SIG-M5 treated with dmso at 0.1 percent for 504 hours (cell line): Measurements from ENCODE around the gene IFITM10.
A peak's percentile ranks its signal among the peaks of the same experiment; 100 is the strongest.

Experiments
- DNase-seq: peaks from one replicate; lab custom pipeline; 2025; ENCODE audit not compliant: unreplicated experiment; lab: John Stamatoyannopoulos, UW

The IFITM10 gene

DNA sequence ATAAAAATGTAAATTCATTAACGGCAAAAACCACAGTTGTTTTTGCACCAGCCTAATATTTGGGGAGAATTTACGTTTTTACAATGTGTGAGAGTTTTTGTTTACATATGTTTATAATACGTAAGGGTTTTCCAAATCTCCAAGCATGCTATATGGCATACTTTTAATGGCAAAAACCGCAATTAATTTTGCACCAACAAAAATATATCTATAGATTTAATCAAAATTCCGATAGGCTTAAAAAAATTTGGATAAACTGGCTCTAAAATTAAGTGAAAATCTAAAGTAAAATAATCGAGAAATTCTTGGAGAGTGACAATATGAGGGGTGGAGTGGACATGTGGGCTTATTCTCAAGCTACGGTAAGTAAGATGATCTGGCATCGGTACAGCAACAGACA is 30.6 kb downstream of the IFITM10 start:
- no peak for DNase-seq

DNA sequence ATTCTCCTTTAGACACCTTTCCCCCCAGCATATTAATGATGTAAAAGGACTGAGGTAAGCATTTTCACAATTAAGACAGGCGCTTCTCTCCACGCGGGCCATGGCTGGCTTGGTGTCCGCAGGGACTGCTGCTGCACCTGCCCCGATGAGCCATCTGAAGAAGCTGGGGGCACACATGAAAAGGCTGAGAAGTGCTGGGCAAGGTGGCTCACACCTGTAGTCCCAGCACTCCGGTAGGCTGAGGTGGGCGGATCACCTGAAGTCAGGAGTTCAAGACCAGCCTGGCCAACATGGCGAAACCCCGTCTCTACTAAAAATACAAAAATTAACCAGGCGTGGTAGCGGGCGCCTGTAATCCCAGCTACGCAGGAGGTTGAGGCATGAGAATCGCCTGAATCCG is 32.1 kb downstream of the IFITM10 start:
- DNase-seq, result no peak

DNA sequence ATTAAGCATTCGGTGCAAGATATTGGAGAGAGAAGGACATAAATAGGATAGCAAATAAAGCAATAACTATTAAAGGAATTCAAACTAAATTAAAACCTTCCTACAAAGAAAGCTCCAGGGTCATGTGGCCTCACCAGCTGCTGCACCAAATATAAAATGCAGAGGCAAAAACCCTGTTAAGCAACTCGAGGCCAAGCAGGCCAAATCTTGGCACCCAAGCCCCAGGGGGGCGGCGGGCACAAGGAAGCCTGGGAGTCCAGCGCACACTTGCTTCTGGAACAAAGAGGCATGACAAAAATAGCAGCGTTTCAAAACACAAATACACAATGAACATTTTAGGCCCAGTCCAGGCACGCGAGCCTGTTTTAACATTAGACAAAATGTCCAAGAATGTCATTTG is 32.6 kb downstream of the IFITM10 start:
- DNase-seq, result no peak

DNA sequence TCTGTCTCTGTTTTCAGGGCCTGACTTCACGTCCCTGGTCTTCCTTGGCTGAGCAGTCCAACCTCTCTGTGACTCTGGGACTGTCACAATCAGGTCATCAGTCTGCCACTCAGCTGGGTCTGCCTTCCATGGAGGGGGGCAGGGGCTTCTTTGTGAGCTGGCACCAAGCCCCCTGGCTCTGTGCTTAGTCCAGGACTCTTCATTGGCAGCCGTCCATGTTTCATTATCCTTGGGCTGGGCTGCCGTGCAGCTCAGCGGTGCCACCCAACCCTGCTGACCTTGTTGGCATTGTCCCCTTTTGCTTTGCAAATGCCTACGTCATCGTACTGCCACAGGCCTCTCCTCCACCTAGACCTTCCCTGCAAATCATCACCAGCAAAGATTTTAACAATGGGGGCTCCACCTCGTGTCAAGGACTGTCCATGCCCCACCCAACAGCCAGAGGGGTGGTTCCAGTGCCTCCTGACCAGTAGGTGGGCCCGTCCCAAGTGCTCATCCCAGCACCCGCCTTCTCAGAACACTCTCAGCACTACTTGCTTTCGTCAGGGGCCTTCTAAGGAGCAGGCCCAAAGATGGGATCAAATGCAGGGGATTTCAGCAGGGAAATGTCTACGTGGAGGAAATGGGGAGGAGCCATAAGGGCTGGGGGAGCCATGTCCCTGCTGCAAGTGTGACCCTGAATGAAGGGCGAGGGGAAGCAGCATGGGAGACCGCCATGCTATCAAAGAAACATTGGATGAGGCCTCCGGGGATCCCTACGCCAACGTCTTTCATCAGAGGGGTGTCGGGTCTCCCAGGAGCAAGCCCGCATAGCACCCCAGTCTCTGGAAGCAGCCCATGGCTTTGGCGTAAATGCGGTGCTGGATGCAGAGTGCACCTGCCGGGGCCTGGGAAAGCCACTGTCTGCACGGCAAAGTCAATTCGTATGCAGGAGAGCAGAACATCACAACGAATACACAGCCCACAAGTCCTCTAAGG is 35.2 kb downstream of the IFITM10 start:
- no peak for DNase-seq

- no peak for DNase-seq
Observed at GRCh38 chr11:1708716-1709115, 41.7 kb downstream of the IFITM10 start.

GRCh38 chr11:1707751-1708150 is 42.6 kb downstream of the IFITM10 start:
- no peak for DNase-seq

DNA sequence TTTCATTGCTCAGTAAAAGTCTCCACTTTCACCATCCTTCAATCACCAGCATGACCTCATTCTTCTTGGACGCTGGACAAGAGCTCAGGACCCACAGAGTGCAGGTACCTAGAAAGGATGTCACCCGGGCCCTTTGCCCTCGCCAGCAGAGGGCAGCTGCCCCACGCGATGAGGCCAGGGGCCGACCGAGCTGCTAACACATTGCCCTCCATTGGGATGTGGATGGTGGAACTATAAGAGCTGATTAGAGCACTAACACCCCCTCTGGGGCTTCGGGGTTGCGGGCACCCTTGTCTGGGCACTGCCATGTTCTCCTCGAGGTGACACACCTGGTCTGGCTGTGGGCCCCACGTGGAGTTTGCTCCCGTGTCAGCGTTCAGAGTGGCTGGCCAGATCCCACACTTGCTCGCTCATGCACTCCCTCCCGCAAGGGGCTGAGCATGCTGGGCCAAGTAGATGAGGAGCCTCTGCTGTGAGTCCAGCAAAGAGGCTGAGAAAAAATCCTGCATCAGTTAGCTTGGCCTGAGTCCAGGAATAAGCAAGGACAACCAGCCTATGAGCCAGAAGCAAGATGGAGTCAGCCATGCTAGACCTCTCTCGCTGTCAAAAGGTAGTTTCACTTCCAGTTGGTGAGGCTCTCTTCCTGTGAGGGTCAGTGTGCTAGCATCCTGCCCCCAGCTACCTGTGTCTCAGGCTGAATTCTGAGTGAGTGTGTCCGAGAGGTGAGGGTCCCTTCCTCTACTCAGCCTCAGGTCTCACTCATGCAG is 43.6 kb downstream of the IFITM10 start:
- DNase-seq, result no peak

DNA sequence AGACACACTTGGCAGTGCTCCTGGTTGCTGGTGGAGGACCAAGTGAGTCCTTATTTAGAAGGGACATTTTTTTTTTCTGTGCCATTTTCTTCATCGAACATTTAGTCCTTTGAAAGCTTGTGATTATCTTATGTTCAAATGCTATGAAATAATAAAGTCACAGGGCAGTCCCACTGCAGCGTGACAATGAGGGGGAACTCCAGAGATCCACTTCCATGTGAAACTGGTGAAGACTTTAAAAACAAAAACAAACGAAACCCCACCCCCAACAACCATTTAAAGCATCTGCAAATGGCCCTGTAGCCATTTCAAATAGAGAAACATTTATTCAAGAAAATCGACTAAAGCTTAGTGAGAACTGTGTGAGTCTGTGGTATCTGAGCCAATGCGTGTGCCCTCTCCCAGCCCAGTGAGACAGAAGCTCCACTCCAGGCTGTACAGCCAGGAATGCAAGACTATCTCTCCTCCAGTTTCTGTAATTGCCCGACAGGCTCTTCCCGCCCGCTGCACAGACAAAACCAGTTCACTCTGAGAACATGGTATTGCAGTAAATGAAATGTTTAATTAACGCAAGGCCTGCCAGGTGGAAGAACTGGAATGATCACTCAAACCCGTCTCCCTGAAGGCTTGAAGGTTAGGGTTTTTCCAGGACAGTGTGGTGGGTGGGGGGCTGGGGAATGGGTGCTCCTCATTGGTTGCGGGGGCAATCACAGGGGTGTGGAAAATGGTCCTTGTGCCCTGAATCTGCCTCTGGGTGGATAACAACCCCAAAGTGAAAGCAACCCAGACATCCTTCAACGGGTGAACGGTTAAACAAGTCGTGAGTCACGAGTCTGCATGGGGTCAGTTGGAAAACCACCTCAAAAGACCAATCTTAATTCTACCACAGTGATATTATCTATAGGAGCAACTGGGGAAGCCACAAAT is 45.0 kb downstream of the IFITM10 start:
- DNase-seq, result peak; percentile 13

- DNase-seq, result no peak
Observed at GRCh38 chr11:1703146-1703545, 47.2 kb downstream of the IFITM10 start.

GRCh38 chr11:1702506-1702905 is 47.9 kb downstream of the IFITM10 start:
- DNase-seq, result no peak

DNA sequence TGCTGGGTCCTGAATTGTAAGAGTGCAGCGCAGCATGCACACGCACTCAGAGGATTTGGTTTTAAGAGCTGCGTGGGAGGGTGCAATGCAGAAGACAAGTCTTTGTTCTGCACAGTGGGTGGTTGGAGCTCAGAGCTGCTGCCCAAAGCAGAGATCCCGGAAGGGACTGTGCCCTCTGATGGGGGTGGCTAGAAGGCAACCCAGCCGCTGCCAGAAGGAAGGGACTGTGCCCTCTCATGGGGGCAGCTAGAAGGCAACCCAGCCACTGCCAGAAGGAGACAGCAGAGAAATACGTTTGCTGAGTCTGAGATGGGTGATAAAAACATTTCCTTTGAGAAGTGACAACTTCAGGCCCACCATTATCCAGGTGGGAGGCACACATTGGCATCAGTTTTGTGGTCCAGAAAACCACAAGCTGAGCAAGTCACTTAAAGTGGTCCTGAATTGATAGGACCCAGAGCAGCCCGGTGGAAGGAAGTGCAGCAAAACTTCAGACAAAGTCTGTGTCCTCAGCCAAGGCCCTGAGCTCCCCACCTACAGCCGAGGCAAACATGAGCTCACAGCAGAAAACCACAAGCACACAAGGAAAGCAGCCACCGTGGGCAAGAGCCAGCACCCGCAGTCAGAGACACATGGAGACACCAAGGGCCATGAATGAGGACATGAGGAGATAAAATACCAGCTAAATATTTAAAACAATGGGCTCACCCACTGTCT is 49.1 kb downstream of the IFITM10 start:
- DNase-seq, result no peak

- DNase-seq, result no peak
Observed at GRCh38 chr11:1699771-1700170, 50.6 kb downstream of the IFITM10 start.

GRCh38 chr11:1696608-1697570 is 53.5 kb downstream of the IFITM10 start, which contains the start of gene KRTAP5-6:
TSS of gene KRTAP5-6 (plus strand) at chr11:1697195. CDS start at chr11:1697246, 51 bp downstream.
- no peak for DNase-seq

DNA sequence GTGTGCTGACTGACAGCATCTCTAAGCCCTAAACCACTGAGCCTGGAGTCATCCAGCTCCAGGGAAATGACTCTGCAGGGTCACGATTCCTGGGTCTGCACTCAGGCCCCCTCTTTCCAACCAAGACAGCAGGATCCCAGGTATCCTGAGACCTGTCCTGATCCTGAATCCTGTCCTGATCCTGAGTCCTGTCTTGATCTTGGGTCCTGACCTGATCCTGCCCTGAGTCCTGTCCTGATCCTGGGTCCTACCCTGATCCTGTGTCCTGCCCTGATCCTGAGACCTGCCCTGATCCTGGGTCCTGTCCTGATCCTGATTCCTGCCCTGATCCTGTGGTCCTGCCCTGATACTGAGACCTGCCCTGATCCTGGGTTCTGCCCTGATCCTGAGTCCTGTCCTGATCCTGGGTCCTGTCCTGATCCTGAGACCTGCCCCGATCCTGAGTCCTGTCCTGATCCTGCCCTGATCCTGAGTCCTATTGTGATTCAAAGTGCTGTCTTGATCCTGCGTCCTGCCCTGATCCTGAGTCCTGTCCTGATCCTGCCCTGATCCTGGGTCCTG is 54.8 kb downstream of the IFITM10 start:
- no peak for DNase-seq

DNA sequence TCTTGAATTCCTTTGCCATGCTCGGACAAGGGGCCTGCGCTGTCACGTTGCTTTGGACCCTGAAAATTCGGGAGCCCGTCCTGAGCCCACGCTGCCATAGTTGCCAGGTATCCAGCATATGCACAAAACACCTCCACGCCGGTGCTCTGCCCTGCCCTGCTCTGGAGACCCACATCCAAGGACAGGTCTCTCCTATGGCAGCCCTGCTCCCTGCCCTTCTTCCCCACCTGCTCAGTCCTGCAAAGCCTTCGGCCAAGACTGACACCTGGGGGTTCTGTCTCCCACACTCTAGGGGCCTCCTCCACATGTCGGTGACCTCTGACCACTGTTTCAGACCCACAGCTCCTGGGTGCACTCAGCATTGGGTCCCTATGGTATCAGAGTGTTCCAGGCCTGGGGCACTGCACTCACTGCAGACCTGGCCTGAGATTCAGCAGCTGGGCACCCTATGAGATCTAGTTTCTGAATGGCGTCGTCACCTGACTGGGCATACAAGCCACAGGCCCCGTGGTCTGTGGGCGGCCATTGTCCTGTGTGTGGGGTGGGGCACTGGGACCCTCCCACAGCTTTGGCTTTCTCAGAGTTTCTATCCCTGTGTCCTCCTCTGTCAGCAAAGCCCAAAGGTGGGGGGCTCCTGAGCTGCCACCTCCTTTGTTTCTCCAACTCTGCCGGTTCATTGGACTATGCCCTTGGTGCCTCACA is 55.4 kb downstream of the IFITM10 start:
- no peak for DNase-seq

DNA sequence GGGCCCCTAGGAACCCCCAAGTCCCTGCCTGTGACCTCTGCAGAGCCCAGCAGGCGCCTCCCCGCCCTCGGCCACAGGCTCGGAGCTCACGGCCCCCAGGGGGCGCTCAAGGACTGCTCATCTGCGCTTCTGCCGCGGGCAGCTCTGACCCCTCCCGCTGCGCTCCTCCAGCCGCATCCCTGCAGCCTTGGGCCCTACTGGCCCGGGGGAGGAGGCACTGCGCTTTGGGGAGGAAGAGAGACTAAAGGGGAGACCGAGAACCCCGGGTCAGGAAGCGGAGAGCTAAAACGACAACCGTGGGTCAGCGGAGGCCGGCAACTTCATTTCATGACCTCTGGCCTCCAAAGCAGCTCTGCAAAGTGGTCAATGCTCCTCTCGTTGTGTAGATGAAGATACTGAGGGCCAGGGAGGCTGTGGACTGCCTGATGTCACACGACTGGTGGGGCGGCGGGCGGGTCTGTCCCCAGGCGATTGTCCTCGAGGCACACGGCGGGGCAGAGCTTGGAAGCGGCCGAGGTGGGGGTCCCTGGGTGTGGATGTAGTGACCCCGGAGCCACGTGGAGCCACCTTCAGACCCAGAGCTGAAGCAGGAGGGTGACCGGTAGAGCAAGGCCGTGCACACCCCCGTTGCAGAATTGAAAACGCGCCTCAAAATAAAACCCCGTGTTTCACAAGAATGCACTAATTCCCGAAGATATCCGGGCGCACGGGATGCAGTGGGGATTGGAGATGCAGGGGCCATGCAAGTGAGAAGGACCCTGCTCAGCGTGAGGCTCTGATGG is 56.1 kb downstream of the IFITM10 start:
- peak; percentile 52 for DNase-seq

GRCh38 chr11:1693327-1694063 is 56.9 kb downstream of the IFITM10 start:
- DNase-seq, result no peak
